Activated naive CD8-positive, alpha-beta T cell treated with anti-CD3 and anti-CD28 coated beads, Interleukin-2, amount 10 ng/mL, durations not matched to agents 7 days and 5 days (primary cell): ENCODE measurements around the gene MMP17. TPM values are rescaled to one million over a fixed set of nuclear protein-coding genes. Genes with fewer than 3 reads are reported as not detected.
A peak's percentile ranks its signal among the peaks of the same experiment; 100 is the strongest.

Source experiments
- ATAC-seq: fragments of 150-1000 bp; cut with Tn5 transposase; one replicate; pipeline ENCODE4 v1.10.0; 2021; ENCODE audit warnings: low read depth, moderate library complexity
- POLR2A ChIA-PET: fragments of 350-600 bp; sonication (Branson Sonifier 250); formaldehyde crosslinking; loops from one replicate; lab custom pipeline; 2021; ENCODE audit warnings: antibody characterized with exemption; lab: Charles Lee
- DNase-seq: peaks from one replicate; pipeline ENCODE4 v3.0.0; 2021
- H3K27ac Mint-ChIP-seq: one replicate; pipeline ENCODE4 v1.8.0; 2022; ENCODE audit warnings: mild to moderate bottlenecking, mixed read lengths
- H3K27me3 Mint-ChIP-seq: one replicate; pipeline ENCODE4 v1.8.0; 2022; ENCODE audit warnings: mild to moderate bottlenecking, moderate library complexity, mixed read lengths
- H3K36me3 Mint-ChIP-seq: one replicate; pipeline ENCODE4 v1.8.0; 2021; ENCODE audit warnings: mild to moderate bottlenecking, mixed read lengths
- H3K4me1 Mint-ChIP-seq: one replicate; pipeline ENCODE4 v1.8.0; 2021; ENCODE audit warnings: mixed read lengths
- H3K4me3 Mint-ChIP-seq: one replicate; pipeline ENCODE4 v1.8.0; 2022; ENCODE audit warnings: mild to moderate bottlenecking, moderate library complexity, mixed read lengths
- H3K9me3 Mint-ChIP-seq: one replicate; pipeline ENCODE4 v1.8.0; 2021; ENCODE audit warnings: mixed read lengths
- total RNA-seq, 2 experiments: library from RNA; stranded (reverse); gene quantifications; one replicate each; pipeline ENCODE4 v1.2.3, GENCODE V29; 2021

The MMP17 gene
- total RNA-seq, 2 experiments from 2014 or later = 0.36 to 0.54 TPM

- Mint-ChIP-seq H3K4me1 (no peaks in the 10 kb centered on the region), H3K27ac (no peak overlapping the region), H3K9me3 (no peaks in the 10 kb centered on the region), H3K36me3 (no peaks in the 10 kb centered on the region), H3K27me3 (peaks cover 3% of the 10 kb centered on the region), H3K4me3 (no peak overlapping the region)
- peak; percentile 11 for ATAC-seq
- POLR2A ChIA-PET = no interaction called here
- DNase-seq = peak; percentile 26
These were observed 24.5 kb downstream of the MMP17 start for GRCh38 chr12:131852551-131853299.

DNA sequence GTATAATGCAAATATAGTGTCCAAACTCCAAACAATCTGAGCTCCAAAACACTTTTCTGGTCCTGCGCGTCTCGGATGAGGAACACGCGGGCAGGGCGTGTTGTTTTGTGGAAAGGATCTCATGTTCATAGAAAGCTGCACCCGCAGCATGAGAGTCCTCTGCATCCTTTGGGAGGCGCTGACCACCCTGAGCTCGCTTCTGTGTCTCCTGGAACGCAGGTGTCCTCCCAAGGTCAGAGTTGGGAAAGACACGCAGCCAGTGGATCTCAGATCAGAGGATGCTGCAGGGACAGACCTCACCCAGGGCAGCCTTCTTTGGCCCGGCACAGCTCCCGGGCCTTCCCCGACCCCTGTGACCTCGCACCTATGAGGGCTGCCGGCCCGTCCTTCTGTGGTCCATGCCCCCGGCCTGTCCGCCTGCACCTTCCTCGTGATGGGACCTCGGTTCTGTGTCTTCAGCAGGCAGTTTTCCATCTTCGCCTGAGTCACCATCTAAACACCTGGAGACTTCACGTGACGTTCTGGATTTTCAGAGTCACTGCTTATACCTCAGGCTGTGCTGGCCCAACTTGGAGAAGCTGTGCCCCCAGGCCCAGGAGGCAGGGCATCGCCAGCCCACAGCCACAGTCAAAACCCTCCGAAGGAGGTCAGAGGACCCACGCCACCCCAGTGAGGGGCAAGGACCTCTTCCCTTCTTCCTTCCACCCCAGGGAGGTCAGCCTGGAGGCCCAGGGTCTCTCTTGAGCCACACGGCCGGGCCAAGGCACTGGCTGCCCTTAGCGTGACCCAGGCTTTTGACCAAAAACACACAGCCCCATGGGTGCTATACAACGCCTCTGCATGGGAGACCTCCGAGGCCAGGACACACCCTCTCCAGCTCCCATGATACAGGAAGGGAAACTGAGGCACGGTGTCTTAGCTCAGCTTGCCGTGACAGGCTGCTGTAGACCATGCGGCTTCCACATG lies 25.9 kb downstream of the MMP17 start:
- Mint-ChIP-seq H3K4me3 (no peak overlapping the region), H3K27me3 (peaks cover 3% of the 10 kb centered on the region), H3K9me3 (no peaks in the 10 kb centered on the region), H3K27ac (no peak overlapping the region), H3K4me1 (no peaks in the 10 kb centered on the region), H3K36me3 (no peaks in the 10 kb centered on the region)
- no peak for DNase-seq
- POLR2A ChIA-PET = interaction anchor here (0.6 kb wide), 1 partner anchor 35 kb away, joined by 4 read pairs; no protein-coding TSS in a partner anchor
- ATAC-seq = no peak

GRCh38 chr12:131854861-131855476 lies 26.8 kb downstream of the MMP17 start:
- no peak overlapping the region for H3K4me3 Mint-ChIP-seq
- ATAC-seq (no peak), DNase-seq (no peak)
- H3K36me3 Mint-ChIP-seq = no peaks in the 10 kb centered on the region
- POLR2A ChIA-PET = interaction anchor here (0.8 kb wide), 1 partner anchor 95 kb away, joined by 3 read pairs; the partner anchor contains the start of gene EP400
- no peak overlapping the region for H3K27ac Mint-ChIP-seq
- peaks cover 3% of the 10 kb centered on the region for H3K27me3 Mint-ChIP-seq
- no peaks in the 10 kb centered on the region for H3K9me3 Mint-ChIP-seq
- H3K4me1 Mint-ChIP-seq = no peaks in the 10 kb centered on the region

DNA sequence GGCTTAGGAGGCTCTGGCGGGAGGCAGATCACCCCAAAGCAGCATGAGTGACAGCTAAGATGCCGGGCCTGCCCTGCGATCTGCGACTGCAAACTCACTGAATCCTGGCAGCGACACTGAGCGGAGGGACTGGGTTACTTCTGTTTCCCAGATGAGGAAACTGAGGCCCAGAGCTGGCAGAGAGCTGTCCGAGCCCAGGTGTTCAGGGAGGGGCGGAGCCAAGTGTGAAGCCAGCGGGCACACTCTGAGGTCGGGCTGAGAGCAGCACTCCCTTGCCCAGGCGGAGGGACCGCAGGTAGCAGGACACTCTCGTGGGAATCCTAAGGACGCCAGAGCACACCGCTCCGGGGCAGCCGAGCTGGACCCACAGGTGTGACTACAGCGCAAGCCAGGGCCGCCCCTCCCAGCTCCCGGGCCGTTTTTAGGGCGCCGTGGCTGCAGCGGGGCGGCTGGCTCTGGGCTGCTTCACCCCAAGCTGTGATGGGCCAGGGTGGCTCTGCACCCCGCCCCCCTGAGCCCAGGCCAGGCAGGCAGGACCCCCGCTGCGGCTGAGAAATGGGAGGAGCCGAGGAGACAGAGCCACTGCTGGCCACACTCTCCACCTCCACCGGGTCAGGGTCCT lies 27.4 kb downstream of the MMP17 start:
- POLR2A ChIA-PET = interaction anchor here (0.8 kb wide), 1 partner anchor 94 kb away, joined by 3 read pairs; the partner anchor contains the start of gene EP400
- H3K27ac Mint-ChIP-seq = no peak overlapping the region
- no peaks in the 10 kb centered on the region for H3K4me1 Mint-ChIP-seq
- H3K27me3 Mint-ChIP-seq = peaks cover 3% of the 10 kb centered on the region
- no peaks in the 10 kb centered on the region for H3K36me3 Mint-ChIP-seq
- H3K9me3 Mint-ChIP-seq = no peaks in the 10 kb centered on the region
- no peak for ATAC-seq
- DNase-seq = peak; percentile 28
- H3K4me3 Mint-ChIP-seq = no peak overlapping the region

- Mint-ChIP-seq H3K27ac (no peak overlapping the region), H3K36me3 (no peaks in the 10 kb centered on the region), H3K4me3 (no peak overlapping the region), H3K4me1 (peaks cover 2% of the 10 kb centered on the region), H3K27me3 (peaks cover 3% of the 10 kb centered on the region), H3K9me3 (no peaks in the 10 kb centered on the region)
- no peak for ATAC-seq
- POLR2A ChIA-PET = no interaction called here
- no peak for DNase-seq
These were observed 28.3 kb downstream of the MMP17 start for GRCh38 chr12:131856366-131857097.

DNA sequence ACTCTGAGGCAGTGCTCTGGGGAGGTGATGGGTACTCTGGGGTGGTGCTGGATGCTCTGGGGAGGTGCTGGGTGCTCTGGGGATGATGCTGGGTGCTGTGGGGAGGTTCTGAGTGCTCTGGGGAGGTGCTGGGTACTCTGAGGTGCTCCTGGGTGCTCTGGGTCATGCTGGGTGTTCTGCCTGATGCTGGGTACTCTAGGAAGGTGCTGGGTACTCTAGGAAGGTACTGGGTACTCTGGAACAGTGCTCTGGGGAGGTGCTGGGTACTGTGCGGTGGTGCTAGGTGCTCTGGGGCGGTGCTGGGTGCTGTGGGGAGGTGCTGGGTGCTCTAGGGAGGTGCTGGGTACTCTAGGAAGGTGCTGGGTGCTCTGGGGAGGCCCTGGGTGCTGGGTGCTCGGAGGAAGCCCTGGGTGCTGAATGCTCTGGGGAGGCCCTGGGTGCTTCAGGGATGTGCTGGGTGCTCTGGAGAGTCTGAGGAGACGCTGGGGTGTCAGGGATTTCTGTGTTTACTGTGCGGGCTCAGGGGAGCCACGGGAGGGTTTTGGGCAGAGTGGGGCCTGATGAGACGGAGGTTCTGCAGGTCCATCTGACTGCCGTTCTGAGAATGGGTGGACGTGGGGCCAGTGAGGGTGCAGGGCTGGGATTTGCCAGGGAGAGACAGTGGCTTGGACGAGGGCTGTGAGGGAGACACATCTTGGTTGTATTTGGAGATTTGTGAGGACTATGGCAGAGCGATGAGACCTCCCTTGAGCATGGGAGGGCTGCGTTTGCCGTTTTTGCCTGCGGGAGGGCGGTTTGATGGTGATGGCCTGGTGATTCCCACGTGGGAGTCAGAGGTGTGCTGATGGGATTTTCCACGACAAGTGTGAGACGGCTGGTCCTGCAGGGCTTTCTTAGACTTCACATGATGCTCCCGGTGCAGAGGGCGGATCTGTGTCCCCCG lies 30.0 kb downstream of the MMP17 start:
- H3K4me1 Mint-ChIP-seq = peaks cover 2% of the 10 kb centered on the region
- POLR2A ChIA-PET = no interaction called here
- H3K4me3 Mint-ChIP-seq = no peak overlapping the region
- H3K27ac Mint-ChIP-seq = no peak overlapping the region
- H3K9me3 Mint-ChIP-seq = no peaks in the 10 kb centered on the region
- DNase-seq (no peak), ATAC-seq (no peak)
- H3K27me3 Mint-ChIP-seq = peaks cover 3% of the 10 kb centered on the region
- no peaks in the 10 kb centered on the region for H3K36me3 Mint-ChIP-seq

DNA sequence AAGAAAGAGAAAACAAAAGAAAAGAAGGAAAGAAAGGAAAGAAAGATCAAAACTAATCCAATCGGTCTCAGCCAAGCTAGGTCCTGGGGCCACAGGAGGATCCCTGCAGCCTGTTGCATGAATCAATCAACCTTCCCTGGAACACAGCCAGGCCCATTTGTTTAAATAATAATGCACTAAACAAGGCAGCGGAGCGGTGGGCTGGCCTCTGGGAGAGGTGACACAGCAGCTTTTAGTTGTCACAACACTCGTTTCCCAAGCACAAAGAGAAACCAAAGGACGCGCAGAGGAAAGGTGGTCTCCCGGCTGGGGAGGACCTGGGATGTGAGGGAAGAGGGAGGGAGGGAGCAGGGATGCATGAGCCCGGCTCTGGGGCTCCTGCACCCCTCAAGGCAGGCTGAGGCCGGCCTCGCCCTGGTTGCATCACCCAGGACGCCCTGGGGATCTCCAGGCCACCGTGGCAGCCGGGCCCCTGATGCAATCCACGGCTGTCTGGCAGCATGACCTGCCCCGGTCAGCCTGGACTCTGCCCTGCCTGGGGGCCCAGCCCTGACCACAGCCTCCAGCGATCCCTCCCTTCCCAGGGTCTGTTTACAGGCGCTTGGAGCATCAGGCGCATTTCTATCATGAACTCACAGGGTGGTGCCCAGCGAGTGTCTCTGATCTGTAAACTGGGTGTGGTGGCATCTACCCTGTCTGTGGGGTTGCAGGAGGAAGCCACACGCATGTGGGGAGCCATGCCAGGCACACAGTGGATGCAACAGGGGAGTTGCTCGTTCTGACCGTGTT lies 32.5 kb downstream of the MMP17 start:
- Mint-ChIP-seq H3K4me1 (peaks cover 2% of the 10 kb centered on the region), H3K27ac (peak overlapping the region; percentile 7), H3K9me3 (no peaks in the 10 kb centered on the region), H3K36me3 (no peaks in the 10 kb centered on the region), H3K27me3 (peaks cover 3% of the 10 kb centered on the region), H3K4me3 (no peak overlapping the region)
- no peak for ATAC-seq
- DNase-seq = no peak
- POLR2A ChIA-PET = no interaction called here

GRCh38 chr12:131861261-131862083 lies 33.3 kb downstream of the MMP17 start:
- Mint-ChIP-seq H3K27me3 (peaks cover 3% of the 10 kb centered on the region), H3K4me3 (no peak overlapping the region), H3K9me3 (no peaks in the 10 kb centered on the region), H3K27ac (no peak overlapping the region), H3K4me1 (peaks cover 2% of the 10 kb centered on the region), H3K36me3 (no peaks in the 10 kb centered on the region)
- POLR2A ChIA-PET = no interaction called here
- no peak for ATAC-seq
- no peak for DNase-seq

DNA sequence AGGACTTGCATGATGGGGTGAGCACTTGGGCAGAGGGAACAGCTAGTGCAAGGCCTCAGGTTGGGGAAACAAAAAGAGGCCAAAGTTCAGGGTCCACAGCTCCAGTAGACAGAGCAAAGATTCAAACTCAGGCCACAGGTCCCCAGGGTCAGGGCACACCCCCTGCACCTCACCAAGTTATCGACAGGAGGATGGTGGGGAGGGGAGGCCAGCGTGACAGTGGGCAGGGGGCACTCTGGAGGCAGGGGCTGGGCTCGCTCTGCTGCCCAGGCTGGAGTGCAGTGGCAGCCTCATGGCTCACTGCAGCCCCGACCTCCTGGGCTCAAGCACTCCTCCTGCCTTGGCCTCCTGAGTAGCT lies 33.9 kb downstream of the MMP17 start:
- H3K9me3 Mint-ChIP-seq = no peaks in the 10 kb centered on the region
- ATAC-seq = no peak
- H3K27me3 Mint-ChIP-seq = peaks cover 3% of the 10 kb centered on the region
- peaks cover 2% of the 10 kb centered on the region for H3K4me1 Mint-ChIP-seq
- H3K36me3 Mint-ChIP-seq = no peaks in the 10 kb centered on the region
- POLR2A ChIA-PET = no interaction called here
- DNase-seq = no peak
- H3K27ac Mint-ChIP-seq = no peak overlapping the region
- no peak overlapping the region for H3K4me3 Mint-ChIP-seq

DNA sequence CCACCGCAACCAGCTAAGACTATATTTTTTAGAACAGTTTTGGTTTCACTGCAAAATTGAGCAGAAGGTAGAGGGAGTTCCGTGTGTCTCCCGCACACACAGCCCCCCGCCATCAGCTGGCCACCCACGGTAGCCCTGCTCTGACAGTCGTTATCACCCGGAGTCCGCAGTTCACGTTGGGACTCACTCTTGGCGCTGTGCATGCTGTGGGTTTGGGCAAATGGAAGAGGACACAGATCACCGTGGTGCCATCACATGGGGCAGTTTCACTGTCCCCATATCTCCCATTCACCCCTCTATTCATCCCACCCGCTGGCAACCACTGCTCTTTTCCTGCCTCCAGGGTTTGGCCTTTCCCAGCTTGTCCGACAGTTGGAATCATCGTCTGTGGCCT lies 34.4 kb downstream of the MMP17 start:
- peaks cover under 1% of the 10 kb centered on the region for H3K27me3 Mint-ChIP-seq
- H3K9me3 Mint-ChIP-seq = no peaks in the 10 kb centered on the region
- H3K4me1 Mint-ChIP-seq = peaks cover 2% of the 10 kb centered on the region
- ATAC-seq (no peak), DNase-seq (no peak)
- H3K27ac Mint-ChIP-seq = no peak overlapping the region
- POLR2A ChIA-PET = no interaction called here
- no peaks in the 10 kb centered on the region for H3K36me3 Mint-ChIP-seq
- H3K4me3 Mint-ChIP-seq = no peak overlapping the region
